DOHH2 (cell line): ENCODE results near the gene TMEM239.
"Not testable (repeated sequence)": the region's sequence is repeated elsewhere in the genome, so short reads cannot be mapped to it uniquely, and the experiment has no call there.

ENCODE experiments used
- H3F3A ChIP-seq: fragments of 200-600 bp; sonication (generic), shearing (Covaris generic); 2 replicates; pipeline ENCODE4 v1.6.0; 2016; ENCODE audit warnings: antibody characterized with exemption, mild to moderate bottlenecking; ENCODE audit not compliant: control insufficient read depth, insufficient read depth
- H3K27ac ChIP-seq: fragments of 200-600 bp; sonication (generic); 2 replicates; pipeline ENCODE4 v1.5.1; 2014; ENCODE audit warnings: low read depth, mild to moderate bottlenecking, low read length, moderate library complexity
- H3K27me3 ChIP-seq: fragments of 200-600 bp; sonication (generic); 2 replicates; pipeline ENCODE4 v1.6.1; 2014; ENCODE audit warnings: mild to moderate bottlenecking, low read length, mixed read lengths; ENCODE audit not compliant: control insufficient read depth
- H3K36me3 ChIP-seq: fragments of 200-600 bp; sonication (generic); 2 replicates; pipeline ENCODE4 v1.6.1; 2014; ENCODE audit warnings: mild to moderate bottlenecking, low read length, moderate library complexity, mixed read lengths; ENCODE audit not compliant: control insufficient read depth
- H3K4me1 ChIP-seq: fragments of 200-600 bp; sonication (generic); 2 replicates; pipeline ENCODE4 v1.6.1; 2014; ENCODE audit warnings: mild to moderate bottlenecking, low read length, mixed read lengths; ENCODE audit not compliant: control insufficient read depth
- H3K4me2 ChIP-seq: fragments of 200-600 bp; sonication (generic); 2 replicates; pipeline ENCODE4 v1.6.0; 2014; ENCODE audit warnings: mild to moderate bottlenecking, low read length, moderate library complexity
- H3K4me3 ChIP-seq: fragments of 200-600 bp; sonication (generic); 2 replicates; pipeline ENCODE4 v1.5.1; 2014; ENCODE audit warnings: mild to moderate bottlenecking, low read length, mixed read lengths
- H3K79me2 ChIP-seq: fragments of 200-600 bp; sonication (generic); 2 replicates; pipeline ENCODE4 v1.6.1; 2014; ENCODE audit warnings: mild to moderate bottlenecking, low read length, mixed read lengths; ENCODE audit not compliant: control insufficient read depth
- H3K9me2 ChIP-seq: fragments of 200-600 bp; sonication (generic); replicated peaks from 2 replicates; pipeline ENCODE4 v1.6.1; 2014; ENCODE audit warnings: mild to moderate bottlenecking, low read length, mixed read lengths; ENCODE audit not compliant: control insufficient read depth
- H3K9me3 ChIP-seq: fragments of 200-600 bp; sonication (generic); 2 replicates; pipeline ENCODE4 v1.6.1; 2014; ENCODE audit warnings: antibody characterized with exemption, low read length, mixed read lengths; ENCODE audit not compliant: control insufficient read depth, insufficient read depth
- H4K20me1 ChIP-seq: fragments of 200-600 bp; sonication (generic); 2 replicates; pipeline ENCODE4 v1.6.0; 2014; ENCODE audit warnings: low read depth, mild to moderate bottlenecking, antibody characterized with exemption, low read length, moderate library complexity; ENCODE audit not compliant: control insufficient read depth, insufficient read depth
- CTCF ChIP-seq: fragments of 200-600 bp; sonication (generic); IDR thresholded peaks from one replicate; pipeline ENCODE4 v1.5.1; 2014; ENCODE audit warnings: antibody characterized with exemption, mild to moderate bottlenecking, low read depth, low read length; ENCODE audit not compliant: poor library complexity, severe bottlenecking
- EZH2phosphoT487 ChIP-seq: fragments of 200-600 bp; sonication (generic); IDR thresholded peaks from 2 replicates; pipeline ENCODE4 v1.6.1; 2017; ENCODE audit warnings: borderline replicate concordance, mild to moderate bottlenecking, antibody characterized with exemption, low read length, moderate library complexity, mixed read lengths

The TMEM239 gene

GRCh38 chr20:2826655-2827054 lies 10.5 kb downstream of the TMEM239 start:
- H3K4me1 ChIP-seq, result peaks cover 16% of the 10 kb centered on the region
- H3F3A ChIP-seq, result no peaks in the 10 kb centered on the region
- H3K9me3 ChIP-seq, result no peaks in the 10 kb centered on the region
- H3K4me2 ChIP-seq, result peak overlapping the region; percentile 42
- no peaks in the 10 kb centered on the region for H4K20me1 ChIP-seq
- peak overlapping the region; percentile 4; the same call in 1 of the 2 replicates for H3K4me3 ChIP-seq
- no peaks in the 10 kb centered on the region for H3K9me2 ChIP-seq
- H3K36me3 ChIP-seq, result no peaks in the 10 kb centered on the region
- no peaks in the 10 kb centered on the region for H3K79me2 ChIP-seq
- H3K27ac ChIP-seq, result no peak overlapping the region
- TF ChIP-seq CTCF (no peak), EZH2phosphoT487 (no peak)
- H3K27me3 ChIP-seq, result peaks cover 3% of the 10 kb centered on the region

DNA sequence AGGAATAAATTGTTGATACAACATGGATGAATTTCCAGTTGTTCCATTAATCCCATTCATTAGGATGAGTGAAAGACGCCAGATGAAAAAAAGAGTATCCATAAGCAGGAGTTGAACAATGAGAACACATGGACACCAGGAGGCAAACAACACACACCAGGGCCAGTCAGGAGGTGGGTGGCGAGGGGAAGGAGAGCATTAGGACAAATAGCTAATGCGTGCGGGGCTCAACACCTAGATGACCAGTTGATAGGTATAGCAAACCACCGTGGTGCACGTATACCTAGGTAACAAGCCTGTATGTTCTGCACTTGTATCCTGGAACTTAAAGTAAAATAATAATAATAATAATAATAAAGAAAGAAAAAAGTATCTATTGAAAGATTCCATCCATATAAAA lies 13.2 kb downstream of the TMEM239 start:
- peaks cover 16% of the 10 kb centered on the region for H3K4me1 ChIP-seq
- H3F3A ChIP-seq, result no peaks in the 10 kb centered on the region
- H3K4me2 ChIP-seq, result no peak overlapping the region
- H3K4me3 ChIP-seq, result no peak overlapping the region
- H3K9me3 ChIP-seq, result no peaks in the 10 kb centered on the region
- peaks cover 3% of the 10 kb centered on the region for H3K27me3 ChIP-seq
- no peaks in the 10 kb centered on the region for H3K36me3 ChIP-seq
- TF ChIP-seq CTCF (no peak), EZH2phosphoT487 (no peak)
- no peaks in the 10 kb centered on the region for H3K79me2 ChIP-seq
- H3K27ac ChIP-seq, result no peak overlapping the region
- H3K9me2 ChIP-seq, result no peaks in the 10 kb centered on the region
- no peaks in the 10 kb centered on the region for H4K20me1 ChIP-seq

GRCh38 chr20:2831206-2831605 lies 15.0 kb downstream of the TMEM239 start:
- H3K79me2 ChIP-seq, H3F3A ChIP-seq, H4K20me1 ChIP-seq, H3K4me3 ChIP-seq, H3K27ac ChIP-seq, H3K36me3 ChIP-seq, H3K27me3 ChIP-seq, H3K9me3 ChIP-seq, H3K9me2 ChIP-seq, H3K4me2 ChIP-seq: not testable (repeated sequence)
- H3K4me1 ChIP-seq, result peaks cover 11% of the 10 kb centered on the region

DNA sequence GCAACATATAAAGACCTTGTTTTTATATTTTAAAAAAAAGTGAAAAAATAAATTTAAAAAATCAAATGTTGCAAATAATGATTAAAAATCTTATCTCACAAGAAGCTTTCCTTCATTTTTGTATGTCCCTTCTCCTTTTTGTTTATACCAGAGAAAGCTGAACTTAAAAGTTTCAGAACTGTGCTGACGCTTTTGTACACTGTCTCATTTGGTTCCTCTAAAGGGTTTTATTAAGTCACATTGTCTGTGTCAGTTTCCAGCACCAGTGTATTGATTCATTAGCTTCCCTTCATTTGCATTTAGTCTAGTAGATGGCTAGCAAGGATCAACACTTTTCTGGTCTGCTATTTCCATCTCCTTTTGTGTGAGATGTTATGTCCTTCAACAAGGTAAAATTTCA lies 17.6 kb downstream of the TMEM239 start:
- H3K9me2 ChIP-seq, result no peaks in the 10 kb centered on the region
- H3K9me3 ChIP-seq, result no peaks in the 10 kb centered on the region
- H3K4me3 ChIP-seq, result no peak overlapping the region
- no peak overlapping the region for H3K27ac ChIP-seq
- peaks cover 7% of the 10 kb centered on the region for H3K4me1 ChIP-seq
- no peaks in the 10 kb centered on the region for H4K20me1 ChIP-seq
- no peaks in the 10 kb centered on the region for H3F3A ChIP-seq
- H3K27me3 ChIP-seq, result no peaks in the 10 kb centered on the region
- H3K79me2 ChIP-seq, result no peaks in the 10 kb centered on the region
- no peak overlapping the region for H3K4me2 ChIP-seq
- no peaks in the 10 kb centered on the region for H3K36me3 ChIP-seq
- TF ChIP-seq EZH2phosphoT487, result no peak
- no peak for TF ChIP-seq CTCF
